ENCODE data around the gene CARS1.

The CARS1 gene

GRCh38 chr11:2991452-2992233 is 65.6 kb downstream of the CARS1 start:
- DNase-seq (ENCODE audit: low spot score) = peak; percentile 81

- no peak for DNase-seq (ENCODE audit: low spot score)
Observed at GRCh38 chr11:2990617-2991451, 66.4 kb downstream of the CARS1 start.

GRCh38 chr11:2989551-2989950 is 67.7 kb downstream of the CARS1 start:
- DNase-seq (ENCODE audit: low spot score) = no peak

- DNase-seq (ENCODE audit: low spot score) = no peak
Observed at GRCh38 chr11:2989006-2989405, 68.2 kb downstream of the CARS1 start.

GRCh38 chr11:2987881-2988861 is 69.1 kb downstream of the CARS1 start:
- DNase-seq (ENCODE audit: low spot score) = no peak

- DNase-seq (ENCODE audit: low spot score) = no peak
Observed at GRCh38 chr11:2983908-2984307, 73.3 kb downstream of the CARS1 start.

- no peak for DNase-seq (ENCODE audit: low spot score)
Observed at GRCh38 chr11:2982214-2982613, 75.0 kb downstream of the CARS1 start.

- no peak for DNase-seq (ENCODE audit: low spot score)
Observed at GRCh38 chr11:2981130-2981529, 76.1 kb downstream of the CARS1 start.

- DNase-seq (ENCODE audit: low spot score) = no peak
Observed at GRCh38 chr11:2980168-2980840, 76.9 kb downstream of the CARS1 start.

GRCh38 chr11:2977113-2977512 is 80.1 kb downstream of the CARS1 start:
- DNase-seq (ENCODE audit: low spot score) = no peak

- no peak for DNase-seq (ENCODE audit: low spot score)
Observed at GRCh38 chr11:2976294-2977063, 80.7 kb downstream of the CARS1 start.

GRCh38 chr11:2975594-2975993 is 81.6 kb downstream of the CARS1 start:
- DNase-seq (ENCODE audit: low spot score) = peak; percentile 36

- DNase-seq (ENCODE audit: low spot score) = no peak
Observed at GRCh38 chr11:2974272-2974671, 83.0 kb downstream of the CARS1 start.

- DNase-seq (ENCODE audit: low spot score) = no peak
Observed at GRCh38 chr11:2968341-2968900, 88.8 kb downstream of the CARS1 start.

GRCh38 chr11:2964782-2965181 is 92.4 kb downstream of the CARS1 start:
- no peak for DNase-seq (ENCODE audit: low spot score)

- DNase-seq (ENCODE audit: low spot score) = no peak
Observed at GRCh38 chr11:2963761-2964160, 93.5 kb downstream of the CARS1 start.

GRCh38 chr11:2963112-2963754 is 94.0 kb downstream of the CARS1 start:
- no peak for DNase-seq (ENCODE audit: low spot score)

- DNase-seq (ENCODE audit: low spot score) = no peak
Observed at GRCh38 chr11:2961080-2961479, 96.1 kb downstream of the CARS1 start.

GRCh38 chr11:2960139-2960538 is 97.1 kb downstream of the CARS1 start:
- no peak for DNase-seq (ENCODE audit: low spot score)

GRCh38 chr11:2958251-2958650 is 99.0 kb downstream of the CARS1 start:
- no peak for DNase-seq (ENCODE audit: low spot score)

Data from GM03348 (cell line).